Activated CD4-positive, CD25-positive, alpha-beta regulatory T cell treated with anti-CD3 and anti-CD28 coated beads, Interleukin-2, amount 50 U/mL, for 72 hours (primary cell): ENCODE results near the gene HOXA4.

Source experiments
- DNase-seq: peaks from one replicate; pipeline ENCODE4 v3.0.0; 2021

The HOXA4 gene

GRCh38 chr7:27088002-27088922, 42.3 kb downstream of the HOXA4 start:
- no peak for DNase-seq

- DNase-seq: no peak
Observed at GRCh38 chr7:27083646-27084045, 46.9 kb downstream of the HOXA4 start.

DNA sequence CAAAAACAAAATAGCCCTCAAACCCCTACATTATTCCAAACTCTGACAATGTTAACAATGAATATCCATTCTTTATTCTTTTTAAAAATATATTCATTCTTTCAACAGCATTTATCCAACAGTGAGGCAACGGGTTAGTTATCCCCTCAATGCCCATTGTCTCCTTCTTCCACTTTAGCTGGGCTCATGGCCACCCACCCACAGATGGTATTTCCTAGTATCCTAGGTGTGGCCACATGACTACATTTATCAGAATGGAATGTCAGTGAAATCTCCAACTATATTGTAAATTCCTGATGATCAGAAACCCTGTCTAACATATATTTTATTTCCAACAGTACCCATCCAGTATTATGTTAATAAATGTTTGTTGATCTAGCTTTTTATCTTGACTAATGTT, 48.4 kb downstream of the HOXA4 start:
- no peak for DNase-seq

DNA sequence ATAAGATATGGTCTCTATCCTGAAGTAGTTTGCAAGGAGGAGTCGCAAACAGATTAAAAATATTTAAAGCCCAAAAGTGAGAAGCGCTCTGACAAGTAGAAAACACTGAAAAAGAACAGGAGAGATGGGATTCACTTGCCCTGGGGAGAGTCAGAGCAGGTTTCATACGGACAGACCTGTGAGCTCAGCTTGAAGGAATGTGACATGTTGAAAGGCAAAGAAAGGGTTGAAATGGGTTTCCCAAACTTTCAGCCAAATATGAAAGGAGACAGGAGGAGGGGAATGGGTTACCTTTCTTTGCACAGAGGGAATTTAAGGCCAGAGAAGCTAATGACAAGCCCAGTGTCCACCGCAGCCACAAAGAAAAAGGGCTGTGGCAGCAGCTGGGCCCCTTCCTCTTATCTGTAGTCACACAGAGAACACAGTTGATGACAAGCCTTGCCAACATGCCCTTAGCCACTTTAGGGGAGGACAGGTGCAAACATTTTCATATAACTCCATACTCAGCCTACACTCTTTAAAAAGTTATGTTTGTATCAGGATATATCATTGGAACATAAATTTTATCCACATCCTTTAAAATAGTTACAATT, 49.6 kb downstream of the HOXA4 start:
- no peak for DNase-seq

DNA sequence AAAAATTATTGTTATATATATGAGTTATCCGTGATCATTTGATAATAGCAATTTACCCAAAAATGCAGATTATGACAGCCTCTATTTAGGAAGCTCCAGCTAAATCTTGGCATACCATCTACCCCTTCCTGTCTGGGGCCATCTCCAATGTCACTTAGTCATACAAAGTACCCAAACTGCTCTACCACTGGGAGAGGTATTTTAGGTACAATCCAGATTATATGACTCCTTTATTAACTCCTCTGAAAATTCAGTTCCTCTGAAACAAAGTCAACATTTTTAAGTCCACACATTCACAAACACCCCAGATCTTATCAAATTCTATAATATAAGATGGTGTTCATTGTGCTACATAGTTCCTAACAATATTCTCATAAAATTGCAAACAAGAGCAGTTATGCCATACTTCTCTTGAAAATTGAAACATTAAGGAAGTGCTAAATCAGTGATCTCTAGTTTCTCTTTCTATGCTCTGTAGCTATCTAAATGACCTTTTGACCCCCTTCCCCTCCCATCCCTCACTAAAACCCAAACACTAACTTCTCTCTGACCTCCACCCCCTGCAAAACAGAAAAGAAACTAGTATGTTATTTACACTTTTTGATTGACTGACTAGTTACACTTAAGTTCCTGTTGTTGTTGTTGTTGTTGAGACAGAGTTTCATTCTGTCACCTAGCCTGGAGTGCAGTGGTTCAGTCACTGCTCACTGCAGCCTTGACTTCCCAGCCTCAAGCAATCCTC, 51.2 kb downstream of the HOXA4 start:
- DNase-seq: no peak

GRCh38 chr7:27078616-27079233, 51.8 kb downstream of the HOXA4 start:
- DNase-seq: no peak
